Osteoblast (primary cell): ENCODE results near the gene VSTM1. TPM values are rescaled to one million over a fixed set of nuclear protein-coding genes. Genes with fewer than 3 reads are reported as not detected.

Source experiments
- DNase-seq: peaks from one replicate; pipeline ENCODE4 v3.0.0; 2011; ENCODE audit warnings: low spot score, mixed read lengths; ENCODE audit not compliant: insufficient read length; ENCODE audit errors: missing footprints
- H2AFZ ChIP-seq: 2 replicates; pipeline ENCODE4 v1.6.0; 2011; ENCODE audit warnings: mild to moderate bottlenecking, low read length
- H3K27ac ChIP-seq: 2 replicates; pipeline ENCODE4 v1.5.1; 2011; ENCODE audit warnings: mild to moderate bottlenecking, low read depth, low read length, moderate library complexity
- H3K27me3 ChIP-seq: 2 replicates; pipeline ENCODE4 v1.6.0; 2012; ENCODE audit warnings: mild to moderate bottlenecking, control low read depth, inconsistent platforms, low read length, moderate library complexity; ENCODE audit not compliant: insufficient read depth
- H3K36me3 ChIP-seq: 2 replicates; pipeline ENCODE4 v1.5.1; 2011; ENCODE audit warnings: mild to moderate bottlenecking, low read length, control low read depth, moderate library complexity; ENCODE audit not compliant: insufficient read depth
- H3K4me1 ChIP-seq: 2 replicates; pipeline ENCODE4 v1.5.1; 2011; ENCODE audit warnings: mild to moderate bottlenecking, low read length, control low read depth, moderate library complexity; ENCODE audit not compliant: insufficient read depth
- H3K4me2 ChIP-seq: 2 replicates; pipeline ENCODE4 v1.6.0; 2011; ENCODE audit warnings: mild to moderate bottlenecking, low read length; ENCODE audit not compliant: insufficient read depth
- H3K4me3 ChIP-seq: fragments of 200-600 bp; sonication (generic); 3 replicates; pipeline ENCODE4 v1.5.1; 2012; ENCODE audit warnings: mild to moderate bottlenecking, low read length, inconsistent platforms; ENCODE audit not compliant: insufficient read depth
- H3K79me2 ChIP-seq: 2 replicates; pipeline ENCODE4 v1.6.0; 2012; ENCODE audit warnings: mild to moderate bottlenecking, low read length, control low read depth, inconsistent platforms; ENCODE audit not compliant: insufficient read depth
- H3K9me3 ChIP-seq: 2 replicates; pipeline ENCODE4 v1.5.1; 2011; ENCODE audit warnings: low read depth, low read length, control low read depth
- H4K20me1 ChIP-seq: 2 replicates; pipeline ENCODE4 v1.6.0; 2012; ENCODE audit warnings: mild to moderate bottlenecking, low read length, control low read depth; ENCODE audit not compliant: insufficient read depth
- CTCF ChIP-seq: IDR thresholded peaks from 2 replicates; pipeline ENCODE4 v1.5.1; 2011; ENCODE audit warnings: mild to moderate bottlenecking, low read depth, low read length, moderate library complexity; ENCODE audit errors: extremely low read depth
- total RNA-seq: library from RNA; depleted of rRNA; stranded (reverse); fragments of >200 nt; gene quantifications from 2 replicates; pipeline ENCODE4 v1.2.3, GENCODE V29; 2012

VSTM1 gene
- total RNA-seq, 1 donor = not detected

GRCh38 chr19:54095136-54095858, 31.6 kb upstream of the VSTM1 start:
- peak overlapping the region; percentile 76 for H2AFZ ChIP-seq
- no peaks in the 10 kb centered on the region for H3K79me2 ChIP-seq
- peak overlapping the region; percentile 74 for H3K4me2 ChIP-seq
- peaks cover 4% of the 10 kb centered on the region for H3K9me3 ChIP-seq
- TF ChIP-seq CTCF = no peak
- H3K27ac ChIP-seq = no peak overlapping the region
- no peak for DNase-seq
- no peaks in the 10 kb centered on the region for H3K27me3 ChIP-seq
- H4K20me1 ChIP-seq = no peaks in the 10 kb centered on the region
- no peaks in the 10 kb centered on the region for H3K36me3 ChIP-seq
- peak overlapping the region; percentile 60 for H3K4me3 ChIP-seq
- H3K4me1 ChIP-seq = peaks cover 3% of the 10 kb centered on the region

- H3K4me1 ChIP-seq = peaks cover 3% of the 10 kb centered on the region
- no peaks in the 10 kb centered on the region for H3K36me3 ChIP-seq
- no peak for TF ChIP-seq CTCF
- peaks cover 4% of the 10 kb centered on the region for H3K9me3 ChIP-seq
- H3K4me3 ChIP-seq = no peak overlapping the region
- no peaks in the 10 kb centered on the region for H4K20me1 ChIP-seq
- H3K27me3 ChIP-seq = no peaks in the 10 kb centered on the region
- no peak overlapping the region for H3K27ac ChIP-seq
- no peaks in the 10 kb centered on the region for H3K79me2 ChIP-seq
- no peak overlapping the region for H3K4me2 ChIP-seq
- no peak overlapping the region for H2AFZ ChIP-seq
- DNase-seq = no peak
These were observed 30.8 kb upstream of the VSTM1 start for GRCh38 chr19:54094426-54095000.

- H2AFZ ChIP-seq = no peak overlapping the region
- H3K27me3 ChIP-seq = no peaks in the 10 kb centered on the region
- no peak for DNase-seq
- H3K9me3 ChIP-seq = peaks cover 6% of the 10 kb centered on the region
- H3K36me3 ChIP-seq = no peaks in the 10 kb centered on the region
- H4K20me1 ChIP-seq = no peaks in the 10 kb centered on the region
- no peak overlapping the region for H3K27ac ChIP-seq
- H3K4me1 ChIP-seq = no peaks in the 10 kb centered on the region
- no peaks in the 10 kb centered on the region for H3K79me2 ChIP-seq
- no peak overlapping the region for H3K4me2 ChIP-seq
- no peak for TF ChIP-seq CTCF
- H3K4me3 ChIP-seq = no peak overlapping the region
These were observed 20.7 kb upstream of the VSTM1 start for GRCh38 chr19:54084410-54084809.

- H3K4me1 ChIP-seq = no peaks in the 10 kb centered on the region
- no peak within 1 kb of the TSS for H3K4me2 ChIP-seq
- TF ChIP-seq CTCF = no peak
- H3K4me3 ChIP-seq = no peak within 1 kb of the TSS
- no peaks in the 10 kb centered on the region for H4K20me1 ChIP-seq
- H3K27me3 ChIP-seq = no peaks in the 10 kb centered on the region
- no peak for DNase-seq
- H3K79me2 ChIP-seq = no peaks in the 10 kb centered on the region
- H3K9me3 ChIP-seq = peaks cover 6% of the 10 kb centered on the region
- no peaks in the 10 kb centered on the region for H3K36me3 ChIP-seq
- no peak within 1 kb of the TSS for H3K27ac ChIP-seq
- H2AFZ ChIP-seq = no peak within 1 kb of the TSS
These were observed 17.3 kb upstream of the VSTM1 start, which contains the start of gene TARM1 for GRCh38 chr19:54081032-54081431. TARM1 (minus strand) TSS chr19:54081365; CDS start chr19:54081340, 25 bp downstream.
